GM12878 (cell line): Measurements from ENCODE around the gene RIMBP2.

ENCODE experiments used
- EZH2 ChIP-seq: IDR thresholded peaks from 2 replicates; pipeline ENCODE4 v1.6.1; 2012; ENCODE audit warnings: low read depth, mild to moderate bottlenecking, control low read depth, inconsistent platforms, low read length, borderline replicate concordance; ENCODE audit not compliant: control insufficient read depth
- PAX8 ChIP-seq: fragments of 450-650 bp; IDR thresholded peaks from 2 replicates; pipeline ENCODE4 v1.6.1; 2017; ENCODE audit warnings: mild to moderate bottlenecking, moderate library complexity
- RCOR1 ChIP-seq: conservative IDR thresholded peaks from 2 replicates; pipeline ENCODE4 v1.6.1; 2012; ENCODE audit warnings: low read depth, low read length, improper control_type of control experiment
- SP1 ChIP-seq: IDR thresholded peaks from one replicate; pipeline ENCODE4 v1.6.1; 2011; ENCODE audit warnings: low read depth, low read length
- TAF1 ChIP-seq: IDR thresholded peaks from 2 replicates; pipeline ENCODE4 v1.6.1; 2011; ENCODE audit warnings: mild to moderate bottlenecking, low read depth, low read length, borderline replicate concordance
- ZNF274 ChIP-seq: IDR thresholded peaks from one replicate; pipeline ENCODE4 v1.8.0; 2011; ENCODE audit not compliant: insufficient read length, insufficient read depth

- TF ChIP-seq EZH2, result no peak
- TF ChIP-seq SP1, result no peak
- TF ChIP-seq RCOR1, result no peak
- TF ChIP-seq TAF1, result no peak
- no peak for TF ChIP-seq PAX8
- no peak for TF ChIP-seq ZNF274
These were observed 254.7 kb downstream of the RIMBP2 start for GRCh38 chr12:130461447-130461815.
